GM21528 (cell line): ENCODE results near the gene FHOD3.

Experiments
- ATAC-seq: cut with Tn5 transposase; IDR thresholded peaks from one replicate; pipeline ENCODE4 v1.9.1; 2021; ENCODE audit warnings: mild to moderate bottlenecking, moderate library complexity; ENCODE audit not compliant: unreplicated experiment, low FRiP score

Gene FHOD3

GRCh38 chr18:36638224-36638623, 340.7 kb downstream of the FHOD3 start:
- ATAC-seq = peak; percentile 89

- ATAC-seq = no peak
Observed at GRCh38 chr18:36640021-36640952, 342.8 kb downstream of the FHOD3 start.

GRCh38 chr18:36643061-36643460, 345.5 kb downstream of the FHOD3 start:
- no peak for ATAC-seq

GRCh38 chr18:36648803-36649202, 351.3 kb downstream of the FHOD3 start:
- ATAC-seq = no peak

GRCh38 chr18:36649205-36649604, 351.7 kb downstream of the FHOD3 start:
- no peak for ATAC-seq

- ATAC-seq = no peak
Observed at GRCh38 chr18:36650266-36650665, 352.8 kb downstream of the FHOD3 start.

GRCh38 chr18:36650906-36651305, 353.4 kb downstream of the FHOD3 start:
- no peak for ATAC-seq

GRCh38 chr18:36652503-36652902, 355.0 kb downstream of the FHOD3 start:
- no peak for ATAC-seq

- ATAC-seq = no peak
Observed at GRCh38 chr18:36653141-36653869, 355.8 kb downstream of the FHOD3 start.

- ATAC-seq = no peak
Observed at GRCh38 chr18:36653870-36654269, 356.4 kb downstream of the FHOD3 start.

- no peak for ATAC-seq
Observed at GRCh38 chr18:36655074-36655473, 357.6 kb downstream of the FHOD3 start.

- no peak for ATAC-seq
Observed at GRCh38 chr18:36655930-36656329, 358.4 kb downstream of the FHOD3 start.

GRCh38 chr18:36658611-36659010, 361.1 kb downstream of the FHOD3 start:
- no peak for ATAC-seq

GRCh38 chr18:36660311-36660710, 362.8 kb downstream of the FHOD3 start:
- no peak for ATAC-seq

GRCh38 chr18:36661999-36662398, 364.5 kb downstream of the FHOD3 start:
- no peak for ATAC-seq

GRCh38 chr18:36663312-36663711, 365.8 kb downstream of the FHOD3 start:
- ATAC-seq = no peak

- no peak for ATAC-seq
Observed at GRCh38 chr18:36665952-36666351, 368.4 kb downstream of the FHOD3 start.

GRCh38 chr18:36667811-36668210, 370.3 kb downstream of the FHOD3 start:
- no peak for ATAC-seq

- no peak for ATAC-seq
Observed at GRCh38 chr18:36668349-36668748, 370.8 kb downstream of the FHOD3 start.

GRCh38 chr18:36672437-36673344, 375.2 kb downstream of the FHOD3 start:
- peak; percentile 82 for ATAC-seq

GRCh38 chr18:36673452-36673851, 375.9 kb downstream of the FHOD3 start:
- ATAC-seq = no peak
